GM12891 (cell line): ENCODE measurements around the gene COL2A1.
"Not testable (repeated sequence)": the region's sequence is repeated elsewhere in the genome, so short reads cannot be mapped to it uniquely, and the experiment has no call there.

Source experiments
- DNase-seq: peaks from one replicate; pipeline ENCODE4 v3.0.0; 2011; ENCODE audit warnings: low spot score; ENCODE audit not compliant: insufficient read length
- FAIRE-seq: peaks from 2 replicates; lab custom pipeline; 2011; peaks lifted over from hg19 to GRCh38; lab: Jason Lieb, UNC
- PAX5 ChIP-seq: IDR thresholded peaks from 2 replicates; pipeline ENCODE4 v1.6.1; 2011; ENCODE audit warnings: low read length, moderate library complexity, mild to moderate bottlenecking; ENCODE audit not compliant: insufficient read depth, severe bottlenecking
- POLR2A ChIP-seq: IDR thresholded peaks from 2 replicates; pipeline ENCODE4 v1.6.1; 2011; ENCODE audit warnings: low read depth, low read length, control low read depth
- POLR2AphosphoS5 ChIP-seq: IDR thresholded peaks from 2 replicates; pipeline ENCODE4 v1.6.1; 2011; ENCODE audit warnings: low read depth, low read length, control low read depth
- POU2F2 ChIP-seq: IDR thresholded peaks from 2 replicates; pipeline ENCODE4 v1.6.1; 2011; ENCODE audit warnings: low read depth, mild to moderate bottlenecking, control low read depth, low read length, moderate library complexity
- SPI1 ChIP-seq: IDR thresholded peaks from 2 replicates; pipeline ENCODE4 v1.6.1; 2011; ENCODE audit warnings: low read depth, low read length, control low read depth
- TAF1 ChIP-seq: IDR thresholded peaks from 2 replicates; pipeline ENCODE4 v1.6.1; 2011; ENCODE audit warnings: low read depth, low read length, control low read depth

Gene COL2A1

DNA sequence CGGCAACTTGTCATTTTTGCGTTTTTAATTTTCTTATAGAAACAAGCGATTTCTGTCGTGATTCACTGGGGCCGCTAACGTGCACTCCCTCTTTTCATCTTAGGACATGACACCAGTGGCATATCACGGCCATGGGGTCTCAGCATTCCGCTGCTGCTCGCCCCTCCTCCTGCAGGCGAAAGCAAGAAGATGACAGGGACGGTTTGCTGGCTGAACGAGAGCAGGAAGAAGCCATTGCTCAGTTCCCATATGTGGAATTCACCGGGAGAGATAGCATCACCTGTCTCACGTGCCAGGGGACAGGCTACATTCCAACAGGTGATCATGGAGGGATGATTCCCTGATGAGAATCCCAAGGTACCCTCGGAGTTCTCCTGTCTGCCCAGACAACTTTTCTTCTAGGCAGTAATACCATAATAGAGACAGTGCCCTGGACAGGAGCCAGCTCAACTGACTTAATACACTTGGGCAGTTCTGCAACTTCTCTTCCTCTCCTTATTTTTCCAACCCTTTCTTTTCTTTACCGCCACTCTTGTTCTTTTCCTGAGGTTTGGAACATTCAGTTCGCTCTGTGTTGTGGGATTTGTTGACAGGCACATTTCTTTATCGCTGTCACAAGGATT is 40.1 kb downstream of the COL2A1 start:
- no peak for DNase-seq
- no peak for FAIRE-seq
- TF ChIP-seq POLR2A: no peak
- no peak for TF ChIP-seq POU2F2
- no peak for TF ChIP-seq SPI1
- no peak for TF ChIP-seq POLR2AphosphoS5
- no peak for TF ChIP-seq PAX5
- TF ChIP-seq TAF1: no peak

DNA sequence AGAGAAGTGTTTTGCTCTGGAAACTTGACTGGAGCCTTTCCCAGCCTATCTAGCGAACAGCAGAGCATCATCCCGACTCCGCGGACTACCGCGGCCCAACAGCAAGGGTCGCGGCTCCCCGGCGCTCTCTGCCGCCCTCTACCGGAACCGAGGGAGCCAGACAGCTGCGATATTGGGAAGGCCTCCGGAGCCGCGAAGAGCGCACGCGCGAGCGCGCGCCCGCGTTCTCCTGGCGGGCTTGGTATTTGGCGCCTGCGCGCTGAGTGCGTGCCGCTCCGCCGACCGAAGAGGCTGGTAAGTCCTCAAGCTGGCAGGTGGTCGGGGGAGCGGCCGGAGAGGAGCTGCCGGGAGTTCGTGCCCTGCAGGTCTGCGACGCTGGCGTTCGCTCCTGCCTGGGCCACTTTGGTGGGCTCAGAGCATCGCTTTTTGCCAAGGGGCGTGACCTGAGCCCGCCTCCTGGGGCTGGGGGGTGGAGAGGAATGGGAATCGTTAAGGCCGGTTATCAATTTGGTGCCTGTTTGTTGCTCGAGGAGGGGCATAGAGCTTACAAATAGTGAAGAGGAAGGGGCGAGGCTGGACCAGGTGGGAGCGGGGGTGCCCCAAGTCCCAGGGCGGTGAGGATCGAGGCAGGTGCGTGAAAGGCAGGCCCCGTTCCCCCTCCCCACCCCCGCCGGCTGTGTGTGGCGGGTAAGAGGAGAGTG is 40.8 kb downstream of the COL2A1 start, which contains the start of gene TMEM106C:
Gene TMEM106C, plus strand, starts transcription at position 257 of the 701 bp plus-strand sequence. CDS start 641 bp downstream, outside the sequence.
- DNase-seq (peak; percentile 98), FAIRE-seq (peak; percentile 100)
- TF ChIP-seq POLR2AphosphoS5 (no peak), POLR2A (0 out of 2 replicates have a peak, but pooled peaks have one; percentile 27), PAX5 (no peak), POU2F2 (no peak), TAF1 (no peak), SPI1 (no peak)

DNA sequence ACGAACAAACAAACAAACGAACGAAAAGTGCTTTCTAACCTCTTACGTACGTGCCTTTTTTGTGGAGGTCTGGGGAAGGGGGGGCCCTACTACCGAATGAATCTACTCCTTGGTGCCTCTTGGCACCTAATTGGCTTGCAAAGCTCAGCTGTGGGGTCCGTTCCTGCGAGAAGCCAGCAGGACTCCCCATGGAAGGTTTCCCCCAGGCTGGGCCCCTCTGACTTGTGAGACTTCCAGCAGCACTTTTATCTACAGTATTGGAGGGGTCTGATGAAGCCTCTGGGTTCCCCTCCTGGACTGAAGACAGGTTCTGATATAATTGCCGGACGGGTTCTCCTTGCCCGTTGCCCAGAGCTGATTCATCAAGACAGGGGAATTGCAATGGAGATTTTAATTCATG is 42.1 kb downstream of the COL2A1 start:
- DNase-seq (no peak), FAIRE-seq (no peak)

DNA sequence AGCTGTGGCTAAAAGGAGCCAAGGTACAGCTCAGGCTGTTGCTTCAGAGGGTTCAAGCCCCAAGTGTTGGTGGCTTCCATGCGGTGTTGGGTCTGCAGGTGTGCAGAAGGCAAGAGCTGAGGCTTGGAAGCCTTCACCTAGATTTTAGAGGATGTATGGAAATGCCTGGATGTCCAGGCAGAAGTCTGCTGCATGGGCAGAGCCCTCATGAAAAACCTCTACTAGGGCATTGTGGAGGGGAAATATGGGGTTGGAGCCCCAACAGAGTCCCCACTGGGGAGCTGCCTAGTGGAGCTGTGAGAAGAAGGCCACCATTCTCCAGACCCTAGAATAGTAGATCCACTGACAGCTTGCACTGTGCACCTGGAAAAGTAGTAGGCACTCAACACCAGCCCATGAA is 46.6 kb downstream of the COL2A1 start:
- not testable (repeated sequence) for FAIRE-seq, DNase-seq

More for the DNA sequence above, 42.1 kb downstream of the COL2A1 start:
- TF ChIP-seq PAX5 (no peak), TAF1 (no peak), POU2F2 (no peak), SPI1 (no peak), POLR2AphosphoS5 (no peak), POLR2A (no peak)

DNA sequence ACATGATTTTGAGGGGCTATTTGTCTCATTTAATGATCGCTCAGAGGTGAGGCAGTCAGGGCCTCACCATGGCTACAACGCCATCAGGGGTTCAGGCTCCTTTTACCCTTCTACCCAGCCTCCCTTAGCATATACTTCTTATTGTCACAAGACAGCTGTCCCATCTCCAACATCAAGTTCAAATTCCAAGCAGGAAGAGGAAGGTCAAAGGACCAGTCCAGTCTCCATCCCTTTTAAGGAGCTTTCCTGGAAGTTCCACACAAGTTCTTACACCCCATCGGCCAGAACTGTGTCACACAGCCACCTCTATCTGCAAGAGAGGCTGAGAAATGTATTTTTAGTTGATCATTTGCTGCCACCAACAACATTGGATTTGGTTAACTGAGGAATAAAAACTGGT is 49.2 kb downstream of the COL2A1 start:
- FAIRE-seq (no peak), DNase-seq (no peak)
- no peak for TF ChIP-seq PAX5
- no peak for TF ChIP-seq POLR2A
- no peak for TF ChIP-seq POU2F2
- no peak for TF ChIP-seq SPI1
- TF ChIP-seq POLR2AphosphoS5: no peak
- TF ChIP-seq TAF1: no peak

DNA sequence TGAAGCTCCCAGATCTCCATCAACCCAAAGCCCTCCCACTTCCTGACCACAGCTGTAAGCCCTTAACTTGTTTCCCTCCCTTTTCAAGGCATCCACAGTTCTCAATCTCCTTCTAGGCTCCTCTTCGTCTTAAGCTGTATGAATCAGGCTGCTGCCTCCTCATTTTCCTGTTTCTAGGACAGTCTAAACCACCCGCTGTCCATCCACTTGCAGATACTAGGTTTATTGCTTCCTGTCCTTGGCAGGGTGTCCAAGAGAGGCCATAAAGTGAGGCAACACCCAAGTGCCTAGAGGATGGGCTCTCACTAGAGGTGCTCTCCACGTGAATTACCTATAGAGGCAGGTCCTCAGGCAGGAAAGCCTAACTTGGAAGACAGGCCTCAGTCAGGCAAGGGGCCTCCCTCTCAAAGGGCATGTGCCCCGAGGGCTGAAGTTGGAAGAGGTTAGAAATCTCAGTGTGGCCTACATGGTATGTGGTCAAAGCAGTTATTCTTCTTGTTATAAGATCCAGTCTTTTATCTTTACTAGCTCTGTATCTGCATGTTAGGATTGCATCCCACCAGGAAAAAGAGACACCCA is 49.7 kb downstream of the COL2A1 start:
- no peak for TF ChIP-seq SPI1
- no peak for TF ChIP-seq POLR2A
- TF ChIP-seq POLR2AphosphoS5: no peak
- TF ChIP-seq TAF1: no peak
- no peak for TF ChIP-seq POU2F2
- TF ChIP-seq PAX5: no peak
- FAIRE-seq: no peak

DNA sequence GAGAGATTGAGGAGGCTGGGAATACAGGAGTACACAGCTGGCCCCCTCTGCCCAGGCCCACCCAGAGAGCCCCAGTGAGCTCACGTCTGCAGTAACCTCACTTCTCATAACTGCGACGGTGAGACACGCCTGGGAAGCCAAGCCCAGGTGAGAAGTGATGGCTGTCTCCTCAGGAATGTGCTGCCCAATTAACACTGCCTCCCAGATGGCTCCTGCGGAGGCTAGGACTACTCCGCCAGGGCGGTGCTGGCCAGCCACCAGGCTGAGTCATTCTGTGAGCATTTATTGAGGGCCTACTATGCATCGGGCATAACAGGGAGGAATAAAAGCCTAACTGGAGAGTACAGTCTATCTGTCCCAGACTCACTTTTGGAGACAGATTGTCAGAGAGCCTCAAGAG is 50.2 kb downstream of the COL2A1 start:
- FAIRE-seq (no peak), DNase-seq (no peak)
- TF ChIP-seq SPI1: no peak
- TF ChIP-seq POLR2AphosphoS5: no peak
- TF ChIP-seq POU2F2: no peak
- TF ChIP-seq TAF1: no peak
- TF ChIP-seq PAX5: no peak
- TF ChIP-seq POLR2A: no peak

More for the DNA sequence above, 49.7 kb downstream of the COL2A1 start:
- DNase-seq: no peak

DNA sequence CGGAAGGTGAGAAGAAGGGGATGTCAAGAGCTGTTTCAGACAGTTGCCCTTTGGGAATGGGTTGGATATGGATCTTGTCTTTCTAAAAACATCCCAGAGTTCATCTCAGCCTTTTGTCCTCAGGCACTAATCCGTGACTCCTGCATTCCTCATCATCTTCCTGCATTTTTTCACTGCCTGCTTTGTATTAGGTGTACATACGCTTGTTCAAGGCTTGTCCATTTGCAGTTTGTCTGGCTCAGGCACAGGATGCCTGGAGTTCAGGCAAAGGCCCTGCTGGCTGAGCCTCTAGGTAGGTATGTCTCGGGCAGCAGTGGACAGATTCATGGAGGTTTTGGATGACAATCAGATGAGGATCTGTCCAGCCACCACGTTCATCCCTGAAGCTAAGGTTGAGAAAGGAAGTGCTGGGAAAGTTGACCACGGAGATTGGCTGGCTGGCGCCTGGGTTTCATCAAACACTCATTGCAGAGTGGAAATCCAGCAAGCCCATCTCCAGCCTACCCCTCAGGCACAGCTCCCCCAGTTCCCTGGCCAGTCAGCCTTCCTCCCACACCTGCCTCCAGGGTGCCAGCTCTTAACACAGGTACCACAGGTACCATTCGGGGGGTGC is 53.3 kb downstream of the COL2A1 start:
- no peak for FAIRE-seq
- DNase-seq: no peak
- TF ChIP-seq POU2F2 (no peak), TAF1 (no peak), PAX5 (no peak), SPI1 (no peak), POLR2AphosphoS5 (no peak), POLR2A (no peak)
